GM12872 (cell line): ENCODE results near the gene ITGAE.

Experiments
- CTCF ChIP-seq: IDR thresholded peaks from 3 replicates; pipeline ENCODE4 v1.5.1; 2011; ENCODE audit warnings: low read depth, mild to moderate bottlenecking, low read length, moderate library complexity; ENCODE audit not compliant: insufficient read depth

Gene ITGAE

GRCh38 chr17:3843935-3844516, 43.0 kb upstream of the ITGAE start:
- TF ChIP-seq CTCF, result peak; percentile 76

- TF ChIP-seq CTCF, result no peak
These were observed 37.2 kb upstream of the ITGAE start for GRCh38 chr17:3838206-3838605.

GRCh38 chr17:3836551-3836950, 35.6 kb upstream of the ITGAE start:
- TF ChIP-seq CTCF, result no peak

- TF ChIP-seq CTCF, result no peak
These were observed 34.6 kb upstream of the ITGAE start for GRCh38 chr17:3835410-3836229.

- TF ChIP-seq CTCF, result no peak
These were observed 33.8 kb upstream of the ITGAE start for GRCh38 chr17:3834811-3835210.

GRCh38 chr17:3828852-3829232, 27.9 kb upstream of the ITGAE start:
- TF ChIP-seq CTCF, result no peak

- TF ChIP-seq CTCF, result no peak
These were observed 27.3 kb upstream of the ITGAE start for GRCh38 chr17:3828151-3828851.
